ENCODE data around the gene INPP4A. TPM values are rescaled to one million over a fixed set of nuclear protein-coding genes. Genes with fewer than 3 reads are reported as not detected.

Gene INPP4A
- total and polyA plus RNA-seq, 10 of the 15 experiments (the other 5 are each of a cell fraction or from before 2014, with no cell fraction given) = 4.7 to 62.3 (median 36.9) TPM

- 0 out of 2 replicates have a peak, but pooled peaks have one; percentile 41 for TF ChIP-seq ZNF687 (IDR thresholded peaks at IDR 0.05)
- TF ChIP-seq NRF1 (conservative IDR thresholded peaks at IDR 0.05; ENCODE audit: low read depth, low read length) = no peak
- no peak for TF ChIP-seq CHD2 (IDR thresholded peaks at IDR 0.05; ENCODE audit: borderline replicate concordance, low read depth, low read length)
- no peak for TF ChIP-seq BRCA1 (IDR thresholded peaks at IDR 0.05; ENCODE audit: low read depth, low read length)
- no peak for TF ChIP-seq YBX1 (IDR thresholded peaks at IDR 0.05)
- TF ChIP-seq ATF7 (IDR thresholded peaks at IDR 0.05; ENCODE audit: low read depth) = no peak
- TF ChIP-seq EP300 (IDR thresholded peaks at IDR 0.05; ENCODE audit: borderline replicate concordance in 1 of 2, control insufficient read depth in 1 of 2, low read depth in 2 of 2, low read length in 2 of 2) = 0 out of 4 replicates have a peak, but pooled peaks of 1 of the 2 experiments have one; percentile 20
Observed at GRCh38 chr2:98478907-98479306, 34.2 kb downstream of the INPP4A start (continued).

- intact Hi-C loops (cut with micrococcal nuclease; ENCODE audit: unreplicated experiment) (no loop called here), in situ Hi-C loops (cut with MboI) (no loop called here)
- H4K20me1 ChIP-seq (ENCODE audit: control insufficient read depth, insufficient read depth) = no peaks in the 10 kb centered on the region
- H3K79me2 ChIP-seq (ENCODE audit: control insufficient read depth, insufficient read depth, low read length) = peaks cover 95% of the 10 kb centered on the region
- no peak overlapping the region for H2AFZ ChIP-seq (ENCODE audit: control insufficient read depth, low read depth, low read length)
- ChIA-PET POLR2A (interaction anchor here (0.5 to 16.1 kb wide), 4 partner anchors 9 to 36 kb away, joined by 3 to 545 read pairs (median 4); partner anchors contain the start of gene INPP4A), SMC1A (ENCODE audit: uncharacterized antibody, unreplicated experiment) (interaction anchor here (0.9 to 24.6 kb wide), 6 partner anchors 9 to 66 kb away, joined by 3 to 816 read pairs (median 4); no protein-coding TSS in a partner anchor), CTCF (interaction anchor here (0.8 to 5.9 kb wide), 13 partner anchors 8 to 66 kb away, joined by 3 to 41 read pairs (median 4); no protein-coding TSS in a partner anchor), RAD21 (ENCODE audit: unreplicated experiment) (interaction anchor here (0.8 to 7.4 kb wide), 7 partner anchors 10 to 66 kb away, joined by 3 to 150 read pairs (median 5); no protein-coding TSS in a partner anchor)
- H3K4me2 ChIP-seq (ENCODE audit: control insufficient read depth, insufficient read depth) = peak overlapping the region; percentile 85
- H3K9ac ChIP-seq (ENCODE audit: control insufficient read depth, insufficient read depth, low read length) = peak overlapping the region; percentile 70
- H3K36me3 ChIP-seq (ENCODE audit: control insufficient read depth in 2 of 2, insufficient read depth in 2 of 2, low read length in 1 of 2) = peaks cover 8 to 19% of the 10 kb centered on the region in 2 experiments
- TF ChIP-seq PML (IDR thresholded peaks at IDR 0.05; ENCODE audit: low read length) = no peak
- TF ChIP-seq RUNX3 (IDR thresholded peaks at IDR 0.05; ENCODE audit: low read length) = peak; percentile 45; the same call in 1 of the 2 replicates
- TSS peak; percentile 66 for BruUV-seq (replicated peaks)
- FAIRE-seq (peak; percentile 7), DNase-seq (ENCODE audit: low read depth, low spot score) (no peak), ATAC-seq (no peak)
- 0 out of 2 replicates have a peak overlapping the region, but pooled peaks have one; percentile 10 for H3K4me3 ChIP-seq
- peak overlapping the region; percentile 86 for H3K27ac ChIP-seq (ENCODE audit: control insufficient read depth, insufficient read depth)
- H3K9me3 ChIP-seq (replicated peaks; ENCODE audit: control insufficient read depth, insufficient read depth, low read length) = no peaks in the 10 kb centered on the region
- H3K4me1 ChIP-seq (ENCODE audit: control insufficient read depth, insufficient read depth, low read length) = peaks cover 98% of the 10 kb centered on the region
- no peaks in the 10 kb centered on the region for H3K27me3 ChIP-seq (replicated peaks in 1 of 2; ENCODE audit: control insufficient read depth in 2 of 2, insufficient read depth in 2 of 2, low read length in 1 of 2)
- 67% methylated on average over 4 of the region's 4 CpGs for WGBS (ENCODE audit: insufficient coverage, insufficient replicate concordance, low lambda C conversion rate, missing lambda C conversion rate)
Observed at GRCh38 chr2:98479371-98479770, 34.7 kb downstream of the INPP4A start.

Measured in GM12878 (cell line).